Measurements from ENCODE around the gene NPHP4. TPM values are rescaled to one million over a fixed set of nuclear protein-coding genes. Genes with fewer than 3 reads are reported as not detected.
A peak's percentile ranks its signal among the peaks of the same experiment; 100 is the strongest.

The NPHP4 gene
- total RNA-seq, 6 experiments from 2014 or later = 1.5 to 6.0 (median 2.0) TPM

GRCh38 chr1:6026095-6026809, 34.0 kb upstream of the NPHP4 start:
- H3K9me3 ChIP-seq = no peaks in the 10 kb centered on the region
- ATAC-seq = peak; percentile 84 to 88 (median 87)
- WGBS (ENCODE audit: insufficient coverage, low coverage, low lambda C conversion rate, missing lambda C conversion rate) = 21% methylated on average over 8 of the region's 34 CpGs
- H3K4me3 ChIP-seq = peak overlapping the region; percentile 2 to 36 (median 34)
- TF ChIP-seq CTCF (IDR thresholded peaks at IDR 0.05) (no peak), POLR2A (IDR thresholded peaks at IDR 0.05) (peak; percentile 63)
- H3K36me3 ChIP-seq = no peaks in the 10 kb centered on the region
- intact Hi-C loops (cut with DNase I) = no loop called here
- no peaks in the 10 kb centered on the region for H3K4me1 ChIP-seq
- H3K27me3 ChIP-seq = no peaks in the 10 kb centered on the region
- peak; percentile 81 to 92 (median 89) for DNase-seq
- peak overlapping the region; percentile 47 to 63 (median 53) for H3K27ac ChIP-seq

GRCh38 chr1:6025269-6026094, 33.3 kb upstream of the NPHP4 start:
- ATAC-seq (peak in 2 of 4 donors; percentile 2 to 14), DNase-seq (no peak)
- H3K36me3 ChIP-seq = no peaks in the 10 kb centered on the region
- H3K27me3 ChIP-seq = no peaks in the 10 kb centered on the region
- TF ChIP-seq POLR2A (IDR thresholded peaks at IDR 0.05) (no peak), CTCF (IDR thresholded peaks at IDR 0.05) (no peak)
- no peaks in the 10 kb centered on the region for H3K9me3 ChIP-seq
- intact Hi-C loops (cut with DNase I) = no loop called here
- H3K27ac ChIP-seq = peak overlapping the region in 2 of 3 donors; percentile 47 to 53
- WGBS (ENCODE audit: insufficient coverage, low coverage, low lambda C conversion rate, missing lambda C conversion rate) = 45% methylated on average over 5 of the region's 29 CpGs
- no peaks in the 10 kb centered on the region for H3K4me1 ChIP-seq
- peak overlapping the region; percentile 2 to 36 (median 34) for H3K4me3 ChIP-seq

- H3K9me3 ChIP-seq = no peaks in the 10 kb centered on the region
- intact Hi-C loops (cut with DNase I) = no loop called here
- no peaks in the 10 kb centered on the region for H3K27me3 ChIP-seq
- no peak for DNase-seq
- 76% methylated on average over 4 of the region's 6 CpGs for WGBS (ENCODE audit: insufficient coverage, low coverage, low lambda C conversion rate, missing lambda C conversion rate)
- no peak overlapping the region for H3K4me3 ChIP-seq
- TF ChIP-seq POLR2A (IDR thresholded peaks at IDR 0.05) (no peak), CTCF (IDR thresholded peaks at IDR 0.05) (no peak)
- no peaks in the 10 kb centered on the region for H3K36me3 ChIP-seq
- ATAC-seq = no peak
- H3K27ac ChIP-seq = no peak overlapping the region
- H3K4me1 ChIP-seq = no peaks in the 10 kb centered on the region
Measured at GRCh38 chr1:6024376-6024775, 32.2 kb upstream of the NPHP4 start.

- TF ChIP-seq POLR2A (IDR thresholded peaks at IDR 0.05) (no peak), CTCF (IDR thresholded peaks at IDR 0.05) (no peak)
- no peaks in the 10 kb centered on the region for H3K27me3 ChIP-seq
- H3K4me1 ChIP-seq = no peaks in the 10 kb centered on the region
- no peak for DNase-seq
- no peaks in the 10 kb centered on the region for H3K9me3 ChIP-seq
- H3K27ac ChIP-seq = no peak overlapping the region
- ATAC-seq = no peak
- no peaks in the 10 kb centered on the region for H3K36me3 ChIP-seq
- H3K4me3 ChIP-seq = no peak overlapping the region
- WGBS (ENCODE audit: insufficient coverage, low coverage, low lambda C conversion rate, missing lambda C conversion rate) = 70% methylated on average over 5 of the region's 5 CpGs
- intact Hi-C loops (cut with DNase I) = no loop called here
Measured at GRCh38 chr1:6023346-6023745, 31.1 kb upstream of the NPHP4 start.

Measured in right lobe of liver (tissue), 6 donors.